ENCODE data around the gene ABHD12.

Gene ABHD12

DNA sequence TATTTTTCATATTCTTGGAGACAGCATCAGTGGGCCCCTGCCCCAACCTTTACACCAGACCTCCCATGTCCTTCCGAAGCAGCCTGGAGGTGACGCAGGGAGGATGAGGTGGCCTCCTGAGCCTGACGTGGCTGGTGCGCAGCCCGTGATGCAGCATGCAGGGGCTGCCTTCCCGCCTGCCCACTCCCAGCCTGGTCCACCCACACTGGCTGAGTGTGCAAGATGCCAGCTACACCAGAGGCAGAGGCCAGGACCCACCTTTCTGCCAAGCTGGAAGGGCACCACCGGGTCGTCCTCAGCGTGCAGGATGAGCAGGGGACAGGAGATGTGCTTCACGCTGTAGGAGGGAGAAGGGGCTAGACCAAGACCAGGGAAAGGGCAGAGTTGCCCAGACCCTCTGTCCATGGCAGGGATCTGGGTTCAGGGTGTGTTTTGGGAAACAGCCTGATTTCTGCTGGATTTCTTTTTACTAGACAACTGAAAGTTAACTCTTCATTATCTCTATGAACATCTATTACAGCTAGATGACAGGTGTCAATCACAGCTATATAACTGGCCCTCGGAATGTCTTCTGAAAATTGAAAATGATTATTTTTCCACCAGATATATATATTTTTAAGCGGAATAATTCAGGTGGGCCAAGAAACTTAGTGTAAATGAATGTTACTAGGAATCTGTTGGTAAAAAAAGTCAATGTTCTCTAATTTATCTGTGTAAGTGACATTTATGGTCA lies 87.2 kb downstream of the ABHD12 start:
- DNase-seq, result no peak

DNA sequence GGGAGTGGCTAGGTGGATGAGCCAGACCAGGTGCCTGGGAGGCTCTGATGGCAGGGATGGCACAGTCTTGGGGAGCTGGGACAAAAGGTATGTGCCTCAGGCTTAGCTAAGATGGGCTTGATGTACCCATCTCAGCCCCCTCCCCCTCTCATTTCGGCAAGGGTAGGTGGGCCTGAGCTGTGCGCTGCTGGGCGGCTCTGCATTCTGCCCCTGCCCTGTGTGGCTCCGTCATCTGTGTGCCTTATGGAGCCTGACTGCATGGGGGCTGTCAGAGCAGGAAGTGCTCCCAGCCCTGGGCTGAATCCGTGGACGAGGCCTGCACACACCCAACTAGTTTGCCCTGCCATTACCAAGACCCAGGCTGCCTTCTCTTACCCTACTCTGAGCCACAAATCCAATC lies 88.0 kb downstream of the ABHD12 start:
- DNase-seq, result no peak

DNA sequence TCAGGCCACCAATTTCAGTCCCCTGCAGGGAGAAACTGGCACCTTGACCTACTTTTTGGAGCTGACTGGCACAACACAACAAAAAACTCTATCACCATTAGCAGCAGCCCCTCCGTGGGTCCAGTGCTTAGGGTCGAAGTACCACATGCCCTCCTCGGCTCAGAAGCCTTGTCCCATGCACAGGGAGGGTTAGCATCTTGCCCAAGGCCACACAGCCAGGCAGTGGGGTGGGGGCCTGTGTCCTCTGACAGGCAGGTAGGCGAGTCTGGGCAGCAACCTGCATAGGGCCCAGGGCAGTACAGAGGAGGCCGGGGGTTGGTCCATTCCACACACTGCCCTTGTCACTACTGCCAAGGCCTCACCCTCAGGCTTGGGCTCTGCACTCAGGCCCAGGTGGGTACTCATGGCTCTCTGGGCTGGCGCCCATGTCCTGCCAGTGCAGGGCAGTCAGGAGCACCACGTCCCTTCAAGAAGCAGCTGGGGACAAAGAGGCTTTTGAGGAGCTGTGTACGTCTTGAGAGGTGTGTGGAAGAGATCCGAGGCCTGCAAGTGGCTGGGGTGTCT lies 89.2 kb downstream of the ABHD12 start:
- no peak for DNase-seq

DNA sequence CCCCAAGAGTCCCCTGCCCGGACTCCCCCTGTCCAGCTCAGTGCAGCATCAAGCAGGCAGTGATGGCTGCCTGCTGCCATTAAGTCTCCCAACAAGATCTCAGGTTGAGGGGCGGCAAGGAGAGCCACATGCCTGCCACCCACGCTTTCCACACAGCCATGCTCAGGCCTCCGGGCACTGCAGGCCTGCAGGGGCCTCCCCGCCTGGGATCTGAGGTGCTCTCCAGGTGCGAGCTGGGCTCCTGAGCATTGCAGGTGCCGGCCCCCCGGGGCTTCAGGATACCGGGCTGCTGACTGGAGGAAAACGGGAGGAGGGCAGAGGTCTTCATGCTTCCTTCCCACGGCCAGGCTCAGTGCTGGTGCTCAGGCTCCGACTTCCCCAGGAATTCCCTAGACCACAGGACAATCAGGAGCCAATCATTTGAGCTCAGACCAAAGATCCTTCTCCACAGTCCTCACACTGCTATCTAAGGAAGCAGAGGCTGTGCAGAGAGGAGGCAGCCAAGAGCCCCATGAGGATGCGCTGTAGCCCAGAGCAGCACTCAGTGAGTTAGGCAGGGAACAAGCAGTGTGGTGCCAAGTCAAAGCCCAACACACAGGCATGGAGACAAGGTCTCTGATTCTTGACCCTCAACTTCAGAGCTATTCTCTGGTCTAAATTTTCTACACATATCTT lies 90.0 kb downstream of the ABHD12 start:
- no peak for DNase-seq

DNA sequence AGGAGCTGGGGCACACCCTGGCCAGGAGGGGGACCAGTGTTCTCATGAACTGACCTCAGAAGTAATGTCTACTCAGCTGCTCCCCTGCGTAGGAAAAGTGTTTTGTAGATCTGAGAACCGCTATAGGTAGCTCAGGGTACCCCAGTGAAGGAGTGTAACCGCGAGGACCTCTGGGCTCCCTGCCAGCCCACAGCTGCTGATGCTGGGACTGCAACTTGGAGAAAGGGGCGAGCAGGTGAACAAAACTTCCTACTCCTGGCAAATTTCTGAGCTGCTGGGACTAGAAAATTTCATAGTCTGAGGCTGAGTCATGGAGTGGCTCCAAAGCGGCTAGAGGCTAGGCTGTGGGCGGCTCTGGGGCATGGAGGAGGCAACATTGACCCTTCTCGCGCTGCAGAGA lies 90.8 kb downstream of the ABHD12 start:
- DNase-seq, result no peak

DNA sequence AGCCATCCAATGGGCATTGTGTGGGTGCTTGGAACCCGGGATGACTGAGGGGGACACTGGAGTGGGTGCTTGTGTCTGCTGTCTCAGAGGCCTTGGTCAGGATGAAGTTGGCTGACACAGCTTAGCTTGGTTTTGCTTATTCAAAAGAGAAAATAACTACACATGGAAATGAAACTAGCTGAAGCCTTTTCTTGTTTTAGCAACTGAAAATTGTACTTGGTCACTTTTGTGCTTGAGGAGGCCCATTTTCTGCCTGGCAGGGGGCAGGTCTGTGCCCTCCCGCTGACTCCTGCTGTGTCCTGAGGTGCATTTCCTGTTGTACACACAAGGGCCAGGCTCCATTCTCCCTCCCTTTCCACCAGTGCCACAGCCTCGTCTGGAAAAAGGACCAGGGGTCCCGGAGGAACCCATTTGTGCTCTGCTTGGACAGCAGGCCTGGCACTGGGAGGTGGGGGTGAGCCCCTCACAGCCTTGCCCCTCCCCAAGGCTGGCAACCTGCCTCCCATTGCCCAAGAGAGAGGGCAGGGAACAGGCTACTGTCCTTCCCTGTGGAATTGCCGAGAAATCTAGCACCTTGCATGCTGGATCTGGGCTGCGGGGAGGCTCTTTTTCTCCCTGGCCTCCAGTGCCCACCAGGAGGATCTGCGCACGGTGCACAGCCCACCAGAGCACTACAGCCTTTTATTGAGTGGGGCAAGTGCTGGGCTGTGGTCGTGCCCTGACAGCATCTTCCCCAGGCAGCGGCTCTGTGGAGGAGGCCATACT lies 93.3 kb downstream of the ABHD12 start:
- DNase-seq, result no peak

DNA sequence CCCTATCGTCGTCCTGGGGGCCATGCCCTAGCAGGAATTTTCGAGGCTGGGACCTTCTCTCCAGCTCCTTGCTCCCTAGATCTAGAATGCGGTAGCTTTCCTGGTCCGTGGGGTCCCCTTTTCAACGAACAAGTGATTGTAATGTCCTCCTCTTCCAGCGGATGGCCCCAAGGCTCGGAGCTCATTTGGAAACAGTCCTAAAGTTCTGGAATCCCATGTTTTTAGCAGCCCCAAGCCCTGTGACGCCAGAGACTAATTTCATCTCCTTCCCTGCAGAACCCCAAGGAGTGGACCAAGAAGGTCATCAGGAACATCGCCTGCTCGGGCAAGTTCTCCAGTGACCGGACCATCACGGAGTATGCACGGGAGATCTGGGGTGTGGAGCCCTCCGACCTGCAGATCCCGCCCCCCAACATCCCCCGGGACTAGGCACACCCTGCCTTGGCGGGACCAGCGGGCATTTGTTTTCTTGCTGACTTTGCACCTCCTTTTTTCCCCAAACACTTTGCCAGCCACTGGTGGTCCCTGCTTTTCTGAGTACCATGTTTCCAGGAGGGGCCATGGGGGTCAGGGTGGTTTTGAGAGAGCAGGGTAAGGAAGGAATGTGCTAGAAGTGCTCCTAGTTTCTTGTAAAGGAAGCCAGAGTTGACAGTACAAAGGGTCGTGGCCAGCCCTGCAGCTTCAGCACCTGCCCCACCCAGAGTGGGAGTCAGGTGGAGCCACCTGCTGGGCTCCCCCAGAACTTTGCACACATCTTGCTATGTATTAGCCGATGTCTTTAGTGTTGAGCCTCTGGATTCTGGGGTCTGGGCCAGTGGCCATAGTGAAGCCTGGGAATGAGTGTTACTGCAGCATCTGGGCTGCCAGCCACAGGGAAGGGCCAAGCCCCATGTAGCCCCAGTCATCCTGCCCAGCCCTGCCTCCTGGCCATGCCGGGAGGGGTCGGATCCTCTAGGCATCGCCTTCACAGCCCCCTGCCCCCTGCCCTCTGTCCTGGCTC lies 94.2 kb downstream of the ABHD12 start:
- DNase-seq, result peak in 1 of 2 experiments; percentile 24

DNA sequence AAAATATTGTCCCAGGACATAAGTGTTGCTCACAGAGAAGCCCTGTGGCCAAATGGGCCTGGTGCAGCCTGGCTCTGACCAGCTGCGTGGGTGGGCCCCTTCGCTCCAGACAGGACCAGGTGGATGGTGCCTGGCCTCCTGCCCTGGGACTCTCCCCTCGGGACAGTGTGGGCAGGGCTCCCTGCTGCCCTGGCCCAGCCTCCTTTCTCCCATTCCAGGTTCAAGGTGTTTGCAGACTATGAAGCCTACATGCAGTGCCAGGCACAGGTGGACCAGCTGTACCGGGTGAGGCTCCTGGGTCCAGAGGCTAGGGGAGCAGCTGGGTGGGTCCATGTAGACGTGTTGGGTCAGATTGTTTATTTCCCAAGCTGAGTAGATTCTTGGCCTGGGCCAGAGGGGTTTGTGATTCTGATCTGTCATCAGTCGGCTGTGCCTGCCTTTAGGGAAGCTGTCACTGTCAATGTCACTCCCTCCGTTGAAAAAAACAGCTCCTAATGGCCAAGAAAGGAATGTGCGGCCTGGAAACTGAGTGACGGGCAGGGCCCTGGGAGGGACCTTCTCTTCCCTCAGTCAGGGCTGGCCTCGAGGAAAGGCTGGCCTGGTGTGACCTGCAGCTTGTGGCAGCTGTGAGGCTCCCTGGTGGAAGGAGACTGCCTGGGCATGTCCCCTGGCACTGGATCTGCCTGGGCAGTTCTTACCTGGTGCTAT lies 95.1 kb downstream of the ABHD12 start:
- DNase-seq, result no peak

DNA sequence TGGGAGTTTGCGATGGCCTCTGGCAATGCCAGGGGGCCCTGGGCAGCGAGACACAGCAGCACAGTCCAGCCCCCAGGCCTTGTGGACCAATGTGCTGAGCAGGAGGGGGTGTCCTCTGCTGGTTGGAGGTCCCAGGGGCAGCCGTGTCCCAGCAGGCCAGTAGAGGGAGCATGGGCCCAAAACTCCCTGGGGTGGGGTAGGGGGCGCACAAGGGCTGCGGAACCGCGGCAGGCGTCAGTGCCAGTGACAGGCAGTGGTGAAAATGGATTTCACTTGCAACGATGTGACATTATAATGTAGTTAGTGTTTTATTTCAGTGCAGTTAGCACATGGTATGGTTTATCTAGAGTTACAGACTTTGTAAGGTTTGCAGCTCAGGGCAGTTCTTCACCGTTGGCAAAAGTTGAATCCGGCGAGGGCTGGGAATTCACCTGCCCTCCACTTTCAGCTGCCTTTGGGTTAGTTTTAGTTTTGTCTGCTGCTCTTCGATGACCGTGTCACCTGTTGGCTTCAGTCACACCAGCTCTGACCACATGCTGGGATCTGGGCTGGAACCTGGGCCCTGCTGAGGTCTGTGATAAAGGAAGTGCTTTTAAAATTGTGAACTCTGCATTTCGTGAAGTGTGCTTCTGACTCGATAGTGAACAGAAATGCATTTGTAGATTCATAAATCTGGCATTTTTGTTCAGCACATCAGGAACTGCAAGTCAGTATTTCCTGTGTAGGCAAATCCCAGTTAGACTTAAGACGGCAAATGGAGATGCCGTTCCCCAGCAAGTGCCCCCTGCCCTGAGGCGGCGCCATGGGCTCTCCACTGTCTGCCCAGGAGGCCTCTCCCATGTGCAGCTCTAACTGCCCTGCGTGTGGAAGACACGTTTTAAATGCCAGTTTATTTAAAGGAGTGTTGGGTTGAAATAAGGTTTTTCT lies 95.9 kb downstream of the ABHD12 start:
- peak in 1 of 2 experiments; percentile 46 for DNase-seq

DNA sequence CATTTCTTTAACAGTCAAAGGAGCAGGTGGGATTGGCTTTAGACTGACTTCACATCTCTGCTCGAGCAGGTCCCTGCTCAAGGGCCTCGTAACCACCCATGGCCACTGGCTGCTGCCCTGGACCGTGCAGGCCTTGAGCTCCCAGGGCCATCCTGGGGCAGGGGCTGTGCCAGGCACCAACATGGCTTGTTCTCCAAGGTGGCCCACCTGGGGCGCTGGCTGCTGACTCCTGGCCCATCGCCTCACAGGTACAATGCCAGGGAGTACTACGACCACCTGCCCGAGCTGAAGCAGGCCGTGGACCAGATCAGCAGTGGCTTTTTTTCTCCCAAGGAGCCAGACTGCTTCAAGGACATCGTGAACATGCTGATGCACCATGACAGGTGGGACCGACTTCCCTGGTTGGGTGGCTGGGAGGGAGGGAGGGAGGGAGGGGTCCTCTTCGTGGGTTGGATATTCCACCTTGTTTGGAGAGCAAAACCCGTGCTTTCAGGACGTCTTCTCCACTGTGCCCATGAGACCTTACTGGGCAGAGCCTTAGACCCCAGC lies 96.7 kb downstream of the ABHD12 start:
- no peak for DNase-seq

DNA sequence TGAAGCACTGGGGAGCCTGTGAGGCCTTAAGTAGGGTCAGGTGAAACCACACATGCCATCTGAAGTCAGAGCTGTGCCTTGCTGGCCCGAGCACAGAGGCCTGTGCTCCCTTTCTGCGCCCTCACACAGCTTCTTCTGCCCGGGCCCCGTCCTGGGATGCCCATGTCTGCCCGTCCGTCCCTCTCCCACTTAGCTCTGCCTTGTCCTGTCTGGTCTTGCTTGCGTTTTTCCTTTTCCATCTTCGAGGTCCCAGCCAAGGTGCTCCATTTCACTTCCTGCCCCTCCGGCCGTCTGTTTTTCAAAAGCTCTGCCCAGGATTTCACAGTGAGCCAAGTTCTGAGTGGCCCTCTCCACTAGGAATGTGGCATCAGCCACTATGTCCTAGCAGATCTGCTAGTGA lies 97.1 kb downstream of the ABHD12 start:
- DNase-seq, result no peak

DNA sequence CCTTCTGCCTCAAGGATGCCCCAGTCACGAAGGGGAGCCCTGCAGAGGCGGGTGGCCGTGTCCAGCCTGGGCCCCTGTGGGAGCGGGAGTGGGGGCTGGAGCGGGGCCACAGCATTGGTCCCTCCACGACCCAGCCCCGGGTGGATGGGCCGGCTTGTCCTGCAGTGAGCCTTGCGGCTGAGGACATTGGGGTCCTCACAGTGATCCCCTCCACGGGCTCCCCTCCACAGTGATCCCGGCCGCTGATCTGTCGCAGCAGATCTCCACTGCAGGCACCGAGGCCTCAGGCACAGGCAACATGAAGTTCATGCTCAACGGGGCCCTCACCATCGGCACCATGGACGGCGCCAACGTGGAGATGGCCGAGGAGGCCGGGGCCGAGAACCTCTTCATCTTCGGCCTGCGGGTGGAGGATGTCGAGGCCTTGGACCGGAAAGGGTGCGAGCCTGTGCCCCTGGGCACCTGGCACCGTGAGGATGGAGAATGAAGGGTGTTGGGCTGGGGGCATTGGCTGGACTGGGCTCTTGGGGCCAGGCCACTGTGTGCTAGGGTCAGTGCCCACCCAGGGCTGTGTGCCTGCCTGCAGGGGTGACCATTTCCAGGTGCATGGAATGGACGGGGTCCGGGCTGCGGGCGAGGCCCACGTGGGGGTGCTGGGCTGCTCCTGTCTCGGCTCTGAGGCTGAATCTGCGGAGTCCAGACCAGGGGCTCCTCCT lies 98.3 kb downstream of the ABHD12 start:
- DNase-seq, result no peak

DNA sequence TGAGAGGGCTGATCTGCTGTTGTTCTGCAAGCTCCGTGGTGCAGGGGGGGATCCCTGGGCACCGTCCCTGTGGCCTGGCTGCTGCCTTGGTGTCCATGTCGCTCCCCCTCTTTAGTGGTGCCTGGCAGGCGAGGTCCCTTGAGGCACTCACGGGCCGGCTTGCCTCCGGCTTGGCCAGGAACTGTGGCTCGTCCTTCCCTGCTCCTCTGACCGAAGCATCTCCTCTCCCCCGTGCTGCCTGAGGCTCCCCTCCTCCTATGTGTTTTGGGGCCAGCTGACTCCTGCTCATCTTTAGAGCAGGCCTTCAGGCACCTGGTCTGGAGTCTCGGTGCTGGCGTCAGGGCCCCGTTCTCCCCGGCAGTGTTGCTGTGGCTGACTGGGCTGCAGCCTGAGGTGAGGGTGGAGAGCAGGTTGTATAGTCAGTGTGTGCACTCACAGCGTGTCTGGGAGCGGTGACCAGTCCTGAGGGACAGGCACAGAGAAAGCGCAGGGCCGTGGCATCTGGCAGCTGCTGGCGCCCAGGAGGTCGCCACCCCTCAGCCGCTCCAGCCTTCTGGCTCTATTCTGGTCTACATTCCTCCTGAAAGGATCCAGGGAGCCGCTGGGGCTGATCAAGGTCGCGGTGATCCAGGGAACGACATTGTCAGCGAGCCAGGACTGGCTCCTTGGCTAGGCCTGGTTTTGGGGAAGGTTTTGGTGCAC lies 99.1 kb downstream of the ABHD12 start:
- DNase-seq, result no peak

DNA sequence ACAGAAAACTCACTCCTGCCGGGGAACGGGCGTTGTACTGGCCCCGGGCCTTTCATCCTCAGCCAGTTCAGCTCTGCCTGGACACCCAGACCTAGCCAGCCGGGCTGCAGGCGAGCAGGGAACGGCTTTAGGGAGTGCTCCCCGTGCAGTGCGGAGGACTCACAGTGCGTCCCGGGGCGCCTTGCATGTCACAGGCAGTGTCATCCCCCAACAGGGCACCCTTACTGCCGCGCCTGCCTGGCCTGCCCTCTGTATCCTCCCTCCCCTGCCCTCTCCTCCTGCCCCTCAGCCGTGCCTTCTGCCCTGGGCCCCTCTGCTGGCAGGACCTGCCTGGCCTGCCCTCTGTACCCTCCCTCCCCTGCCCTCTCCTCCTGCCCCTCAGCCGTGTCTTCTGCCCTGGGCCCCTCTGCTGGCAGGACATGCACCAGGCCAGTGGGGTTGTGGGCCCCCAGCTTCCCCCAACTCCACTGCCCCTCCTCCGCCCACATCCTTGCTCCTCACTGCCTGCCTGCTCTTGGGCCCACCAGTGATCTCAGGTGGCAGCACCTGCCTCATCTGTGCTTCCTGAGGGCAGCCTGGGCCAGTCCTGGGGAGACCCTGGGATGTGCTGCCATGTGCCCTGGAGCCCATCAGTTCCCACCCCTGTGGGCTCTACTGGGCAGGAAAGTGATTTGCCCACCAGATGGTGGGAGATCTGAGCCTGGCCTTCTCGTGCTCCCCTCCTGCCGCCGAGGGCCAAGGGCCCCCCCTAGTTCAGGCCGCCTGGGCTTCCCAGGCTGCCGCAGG lies 99.8 kb downstream of the ABHD12 start:
- no peak for DNase-seq

DNA sequence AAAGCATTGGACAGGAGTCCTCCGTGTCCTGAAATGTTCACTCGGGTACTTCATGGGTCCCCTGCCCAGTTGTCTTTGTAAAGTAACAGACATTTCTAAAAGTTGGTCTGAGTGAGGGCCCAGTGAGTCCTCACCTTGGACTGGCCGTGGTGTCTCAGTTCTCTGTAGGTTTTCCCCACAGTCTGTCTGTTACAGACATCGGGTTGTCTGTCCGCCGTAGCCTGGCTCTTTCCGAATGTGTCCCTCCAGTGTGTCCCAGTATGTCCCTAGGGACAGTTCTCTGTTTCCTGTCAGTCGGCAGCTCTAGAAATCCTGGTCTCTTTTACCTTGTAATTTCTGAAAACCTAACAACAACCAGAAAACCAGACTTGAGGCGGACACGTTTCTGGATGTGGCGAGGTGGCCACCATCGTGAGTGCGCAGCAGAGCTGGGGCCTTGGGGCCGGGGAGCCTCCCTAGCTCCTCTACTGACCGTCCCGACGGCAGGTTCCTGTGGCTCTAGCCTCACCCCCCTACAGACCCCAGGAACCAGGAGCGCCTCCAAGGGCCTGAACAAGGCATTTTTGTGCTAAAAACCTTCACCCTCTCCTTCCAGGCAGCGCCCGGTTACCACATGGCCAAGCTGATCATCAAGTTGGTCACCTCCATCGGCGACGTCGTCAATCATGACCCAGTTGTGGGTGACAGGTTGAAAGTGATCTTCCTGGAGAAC lies 100.6 kb downstream of the ABHD12 start:
- DNase-seq, result no peak

DNA sequence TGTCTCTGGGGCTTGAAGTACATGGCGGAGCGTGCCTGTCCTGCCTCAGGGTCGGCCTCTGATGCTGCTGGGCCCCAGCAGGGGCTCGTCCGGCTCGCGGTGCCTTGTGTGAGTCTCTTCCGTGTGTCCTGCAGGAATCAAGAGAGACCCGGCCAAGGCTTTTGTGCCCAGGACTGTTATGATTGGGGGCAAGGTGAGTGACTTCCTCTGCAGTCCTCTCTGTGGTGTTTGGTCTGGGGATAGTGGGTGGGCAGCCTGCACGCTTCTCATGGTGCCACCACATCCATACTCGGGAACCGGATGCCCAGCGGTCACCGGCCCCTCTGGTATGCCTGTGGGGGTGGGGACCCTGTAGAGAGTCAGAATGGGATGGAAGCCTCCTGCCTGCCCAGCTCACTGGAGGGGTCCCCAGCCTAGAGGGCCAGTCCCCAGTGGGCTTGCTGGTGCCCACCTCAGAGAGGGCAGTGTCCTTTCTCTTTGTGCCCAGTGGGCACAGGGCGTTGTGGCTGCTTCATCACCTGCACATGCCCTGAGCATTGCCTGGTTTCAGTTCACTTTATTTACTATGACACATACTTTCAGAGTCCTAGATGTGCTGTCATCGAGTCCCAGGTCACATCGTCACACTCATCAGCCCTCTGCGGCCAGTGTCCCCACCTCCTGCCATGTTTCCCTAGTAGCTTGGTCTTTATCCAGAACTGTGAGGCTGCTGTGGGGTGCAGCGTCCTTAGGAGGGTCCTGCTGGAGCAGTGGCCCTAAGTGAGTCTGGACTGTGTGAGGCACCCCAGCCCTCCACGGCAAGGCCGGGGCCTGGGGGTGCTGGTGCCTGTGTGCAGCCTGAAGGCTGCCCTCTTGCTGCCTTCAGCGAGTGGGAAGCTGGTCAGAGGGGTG lies 102.1 kb downstream of the ABHD12 start:
- no peak for DNase-seq

All from SW 1271 (cell line).